Lower lobe of right lung (tissue), 2 donors: ENCODE data around the gene EFCAB6. TPM values are rescaled to one million over a fixed set of nuclear protein-coding genes. Genes with fewer than 3 reads are reported as not detected.

Experiments
- ATAC-seq, 2 donors: fragments of 200-7000 bp; cut with Tn5 transposase; one replicate each; pipeline ENCODE4 v1.9.1; 2020 to 2022; ENCODE audit warnings: mild to moderate bottlenecking in 2 of 2, moderate library complexity in 2 of 2
- DNase-seq: peaks from one replicate; pipeline ENCODE4 v3.0.0-alpha.2; 2020
- H3K27ac ChIP-seq: fragments of 200-600 bp; one replicate; pipeline ENCODE4 v1.8.0; 2022
- H3K27me3 ChIP-seq: fragments of 200-600 bp; one replicate; pipeline ENCODE4 v1.8.0; 2022; ENCODE audit warnings: low read depth
- H3K36me3 ChIP-seq: fragments of 200-600 bp; one replicate; pipeline ENCODE4 v1.8.0; 2022; ENCODE audit warnings: mild to moderate bottlenecking
- H3K4me1 ChIP-seq: fragments of 200-600 bp; one replicate; pipeline ENCODE4 v1.8.0; 2022
- H3K4me3 ChIP-seq: fragments of 200-600 bp; one replicate; pipeline ENCODE4 v1.8.0; 2022; ENCODE audit warnings: mild to moderate bottlenecking
- H3K9me3 ChIP-seq: fragments of 200-600 bp; one replicate; pipeline ENCODE4 v1.8.0; 2022
- intact Hi-C: fragments of 100-400 bp; cut with DNase I; formaldehyde crosslinking; loops from one replicate; pipeline ENCODE4 v1.11.0; 2022
- total RNA-seq: library from RNA; stranded (reverse); fragmentation: NEBNext Ultra II Directional; extraction: Animal tissue kit (Norgen Biotek cat#: 25700); gene quantifications from one replicate; pipeline ENCODE4 v1.2.1, GENCODE V29; 2021
- TF ChIP-seq, protein P1 (sequence below): fragments of 200-600 bp; IDR thresholded peaks from one replicate; pipeline ENCODE4 v1.8.0; 2022; ENCODE audit warnings: antibody characterized with exemption, mild to moderate bottlenecking
- donor health status: DM: no; HTN: yes; CAD: no; lungs with severe emphysema.

Gene EFCAB6
- total RNA-seq, 1 donor from 2014 or later, result 5.8 TPM

GRCh38 chr22:43789452-43789851 lies 22.7 kb downstream of the EFCAB6 start:
- no peak overlapping the region for H3K27ac ChIP-seq
- ATAC-seq (peak; percentile 51 to 74), DNase-seq (no peak)

GRCh38 chr22:43783777-43784176 lies 28.3 kb downstream of the EFCAB6 start:
- no peaks in the 10 kb centered on the region for H3K36me3 ChIP-seq
- H3K4me3 ChIP-seq, result no peak overlapping the region
- H3K27ac ChIP-seq, result no peak overlapping the region
- ATAC-seq, result no peak
- H3K4me1 ChIP-seq, result no peaks in the 10 kb centered on the region
- TF ChIP-seq, protein P1, sequence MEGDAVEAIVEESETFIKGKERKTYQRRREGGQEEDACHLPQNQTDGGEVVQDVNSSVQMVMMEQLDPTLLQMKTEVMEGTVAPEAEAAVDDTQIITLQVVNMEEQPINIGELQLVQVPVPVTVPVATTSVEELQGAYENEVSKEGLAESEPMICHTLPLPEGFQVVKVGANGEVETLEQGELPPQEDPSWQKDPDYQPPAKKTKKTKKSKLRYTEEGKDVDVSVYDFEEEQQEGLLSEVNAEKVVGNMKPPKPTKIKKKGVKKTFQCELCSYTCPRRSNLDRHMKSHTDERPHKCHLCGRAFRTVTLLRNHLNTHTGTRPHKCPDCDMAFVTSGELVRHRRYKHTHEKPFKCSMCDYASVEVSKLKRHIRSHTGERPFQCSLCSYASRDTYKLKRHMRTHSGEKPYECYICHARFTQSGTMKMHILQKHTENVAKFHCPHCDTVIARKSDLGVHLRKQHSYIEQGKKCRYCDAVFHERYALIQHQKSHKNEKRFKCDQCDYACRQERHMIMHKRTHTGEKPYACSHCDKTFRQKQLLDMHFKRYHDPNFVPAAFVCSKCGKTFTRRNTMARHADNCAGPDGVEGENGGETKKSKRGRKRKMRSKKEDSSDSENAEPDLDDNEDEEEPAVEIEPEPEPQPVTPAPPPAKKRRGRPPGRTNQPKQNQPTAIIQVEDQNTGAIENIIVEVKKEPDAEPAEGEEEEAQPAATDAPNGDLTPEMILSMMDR, result no peak
- H3K9me3 ChIP-seq, result no peaks in the 10 kb centered on the region
- no peaks in the 10 kb centered on the region for H3K27me3 ChIP-seq
- intact Hi-C loops, result no loop called here
- no peak for DNase-seq

More at GRCh38 chr22:43789452-43789851, 22.7 kb downstream of the EFCAB6 start:
- no peaks in the 10 kb centered on the region for H3K36me3 ChIP-seq
- H3K9me3 ChIP-seq, result no peaks in the 10 kb centered on the region
- TF ChIP-seq, protein P1, result no peak
- H3K4me3 ChIP-seq, result no peak overlapping the region
- no peaks in the 10 kb centered on the region for H3K4me1 ChIP-seq
- no peaks in the 10 kb centered on the region for H3K27me3 ChIP-seq
- intact Hi-C loops, result no loop called here

- Histone ChIP-seq H3K36me3 (no peaks in the 10 kb centered on the region), H3K4me3 (no peak overlapping the region), H3K27ac (no peak overlapping the region), H3K27me3 (no peaks in the 10 kb centered on the region), H3K4me1 (no peaks in the 10 kb centered on the region), H3K9me3 (no peaks in the 10 kb centered on the region)
- ATAC-seq, result no peak
- TF ChIP-seq, protein P1, result no peak
- DNase-seq, result no peak
- intact Hi-C loops, result no loop called here
Observed at GRCh38 chr22:43782448-43782847, 29.7 kb downstream of the EFCAB6 start.

DNA sequence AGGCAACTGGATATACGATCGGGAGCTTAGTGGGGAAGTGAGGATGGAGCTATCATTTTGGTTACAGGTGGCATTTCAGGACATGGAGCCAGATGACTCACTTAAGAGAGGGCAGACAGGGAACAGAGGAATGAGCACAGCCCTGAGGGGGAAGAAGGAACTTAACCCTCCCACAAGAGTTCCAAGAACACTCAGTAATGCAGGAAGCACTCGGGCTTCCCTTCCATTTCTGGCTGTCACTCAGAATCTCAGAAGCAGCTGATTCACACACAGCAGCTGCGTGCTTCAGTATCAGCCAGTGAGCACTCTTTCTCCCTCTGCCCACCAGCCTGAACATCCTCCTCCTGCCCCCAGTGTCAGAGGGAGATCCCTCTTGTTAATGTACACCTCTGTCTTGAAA lies 34.8 kb downstream of the EFCAB6 start:
- Histone ChIP-seq H3K4me3 (no peak overlapping the region), H3K36me3 (no peaks in the 10 kb centered on the region), H3K4me1 (no peaks in the 10 kb centered on the region), H3K27me3 (no peaks in the 10 kb centered on the region), H3K9me3 (no peaks in the 10 kb centered on the region), H3K27ac (no peak overlapping the region)
- TF ChIP-seq, protein P1, result no peak
- DNase-seq (no peak), ATAC-seq (peak in 1 of 2 donors; percentile 65)
- intact Hi-C loops, result no loop called here

- no peak for ATAC-seq
- Histone ChIP-seq H3K9me3 (no peaks in the 10 kb centered on the region), H3K4me1 (no peaks in the 10 kb centered on the region), H3K4me3 (no peak overlapping the region), H3K27ac (no peak overlapping the region), H3K36me3 (no peaks in the 10 kb centered on the region), H3K27me3 (no peaks in the 10 kb centered on the region)
- TF ChIP-seq, protein P1, result no peak
- no peak for DNase-seq
- intact Hi-C loops, result no loop called here
Observed at GRCh38 chr22:43776081-43776670, 35.9 kb downstream of the EFCAB6 start.
